HepG2 (cell line): ENCODE measurements around the gene SH3PXD2A. TPM values are rescaled to one million over a fixed set of nuclear protein-coding genes. Genes with fewer than 3 reads are reported as not detected.
A peak's percentile ranks its signal among the peaks of the same experiment; 100 is the strongest.

Experiments
- ATAC-seq: fragments of 200-7000 bp; cut with Tn5 transposase; 3 replicates; pipeline ENCODE4 v1.9.1; 2020; ENCODE audit warnings: mild to moderate bottlenecking, moderate library complexity
- BruUV-seq: library from RNA; stranded (reverse); fragments of 400-500 nt; replicated peaks from 2 replicates; lab custom pipeline; 2021; lab: Mats Ljungman, UMichigan
- CTCF ChIA-PET: fragments of 300-600 bp; formaldehyde crosslinking; extraction: SDS; loops from one replicate; lab custom pipeline; 2021; ENCODE audit warnings: low total read pairs, inconsistent platforms, low intra/inter-chr PET ratio; lab: Yijun Ruan, JAX
- POLR2A ChIA-PET: fragments of 350-600 bp; sonication (Branson Sonifier 250); formaldehyde crosslinking; loops from one replicate; lab custom pipeline; 2020; ENCODE audit warnings: antibody characterized with exemption, inconsistent platforms; lab: Yijun Ruan, JAX
- DNase-seq: peaks from one replicate; pipeline ENCODE4 v3.0.0-alpha.2; 2015; ENCODE audit warnings: low spot score
- FAIRE-seq: peaks from 3 replicates; lab custom pipeline; 2011; peaks lifted over from hg19 to GRCh38; lab: Jason Lieb, UNC
- H2AFZ ChIP-seq: one replicate; pipeline ENCODE4 v1.6.1; 2011; ENCODE audit warnings: low read length, inconsistent platforms
- H3K27ac ChIP-seq: fragments of 300-600 bp; 3 replicates; pipeline ENCODE4 v1.8.0; 2011; ENCODE audit warnings: mixed run types, mild to moderate bottlenecking, mixed read lengths, low read length, inconsistent platforms; ENCODE audit not compliant: insufficient read depth; ENCODE audit errors: extremely low read length
- H3K27me3 ChIP-seq, 2 experiments: fragments of 200-600 bp in 1 of 2; 2 replicates in 1 of 2; 3 replicates in 1 of 2; pipeline versions ENCODE4 v1.6.0 to v1.8.0; 2011; ENCODE audit warnings: low read length in 2 of 2, mild to moderate bottlenecking in 2 of 2, moderate library complexity in 2 of 2, inconsistent platforms in 1 of 2; ENCODE audit not compliant: insufficient read depth in 2 of 2, control insufficient read depth in 1 of 2
- H3K36me3 ChIP-seq, 2 experiments: fragments of 200-600 bp in 1 of 2; replicated peaks in 1 of 2; 2 replicates in 1 of 2; 3 replicates in 1 of 2; pipeline versions ENCODE4 v1.5.1 to v1.8.0; 2011; ENCODE audit warnings: low read length in 2 of 2, inconsistent platforms in 1 of 2; ENCODE audit not compliant: insufficient read depth in 2 of 2, control insufficient read depth in 1 of 2
- H3K4me1 ChIP-seq: 2 replicates; pipeline ENCODE4 v1.5.1; 2012; ENCODE audit warnings: low read length, inconsistent platforms; ENCODE audit not compliant: insufficient read depth
- H3K4me2 ChIP-seq: 2 replicates; pipeline ENCODE4 v1.6.0; 2011; ENCODE audit warnings: low read depth, low read length, inconsistent platforms
- H3K4me3 ChIP-seq, 3 experiments: fragments of 200-600 bp in 1 of 3; sonication (generic), shearing (Covaris generic) in 1 of 3; replicated peaks in 1 of 3; 2 replicates each; pipeline ENCODE4 v1.5.1; 2011 to 2016; ENCODE audit warnings: low read length in 3 of 3, inconsistent platforms in 2 of 3, low read depth in 2 of 3, mild to moderate bottlenecking in 2 of 3, control low read depth in 1 of 3, mixed read lengths in 1 of 3; ENCODE audit not compliant: insufficient read depth in 1 of 3
- H3K79me2 ChIP-seq: one replicate; pipeline ENCODE4 v1.6.1; 2011; ENCODE audit warnings: low read length, inconsistent platforms; ENCODE audit not compliant: insufficient read depth
- H3K9ac ChIP-seq: 2 replicates; pipeline ENCODE4 v1.6.0; 2011; ENCODE audit warnings: mild to moderate bottlenecking, low read depth, low read length, inconsistent platforms; ENCODE audit not compliant: insufficient read depth
- H3K9me3 ChIP-seq: 2 replicates; pipeline ENCODE4 v1.5.1; 2012; ENCODE audit warnings: mild to moderate bottlenecking, low read length
- H4K20me1 ChIP-seq: 2 replicates; pipeline ENCODE4 v1.6.0; 2011; ENCODE audit warnings: inconsistent platforms, mild to moderate bottlenecking, low read length, moderate library complexity; ENCODE audit not compliant: insufficient read depth
- AGO1 ChIP-seq: fragments of 200-400 bp; formaldehyde crosslinking; IDR thresholded peaks from 2 replicates; pipeline ENCODE4 v1.6.1; 2017; ENCODE audit warnings: mild to moderate bottlenecking, low read depth, low read length, moderate library complexity; ENCODE audit not compliant: poor library complexity, severe bottlenecking
- ERF ChIP-seq: IDR thresholded peaks from 2 replicates; pipeline ENCODE4 v1.6.1; 2018; ENCODE audit warnings: missing biosample characterization, missing genetic modification reagents
- FOXO1 ChIP-seq: sonication (generic); formaldehyde crosslinking; IDR thresholded peaks from 2 replicates; pipeline ENCODE4 v1.4.0; 2020; ENCODE audit warnings: missing genetic modification reagents
- IKZF4 ChIP-seq: sonication (generic); formaldehyde crosslinking; IDR thresholded peaks from 2 replicates; pipeline ENCODE4 v1.5.1; 2020; ENCODE audit warnings: borderline replicate concordance, mild to moderate bottlenecking, low read depth, missing genetic modification reagents; ENCODE audit errors: not compliant biosample characterization
- KDM5B ChIP-seq: sonication (generic); formaldehyde crosslinking; IDR thresholded peaks from 2 replicates; pipeline ENCODE4 v1.4.0; 2020; ENCODE audit warnings: missing genetic modification reagents, mild to moderate bottlenecking, borderline replicate concordance
- KLF15 ChIP-seq: sonication (generic); formaldehyde crosslinking; IDR thresholded peaks from 2 replicates; pipeline ENCODE4 v1.8.1; 2023; ENCODE audit warnings: borderline replicate concordance, mild to moderate bottlenecking, inconsistent platforms, missing genetic modification reagents, mixed read lengths
- MED13 ChIP-seq: sonication (generic); formaldehyde crosslinking; IDR thresholded peaks from 2 replicates; pipeline ENCODE4 v1.5.0; 2020; ENCODE audit warnings: missing genetic modification reagents
- NFKBIZ ChIP-seq: IDR thresholded peaks from 2 replicates; pipeline ENCODE4 v1.6.1; 2018; ENCODE audit warnings: missing genetic modification reagents, missing compliant biosample characterization
- PHB2 ChIP-seq: fragments of 450-650 bp; IDR thresholded peaks from 2 replicates; pipeline ENCODE4 v1.6.1; 2018; ENCODE audit not compliant: partially characterized antibody
- SOX6 ChIP-seq, 2 experiments: fragments of 450-650 bp in 1 of 2; sonication (generic) in 1 of 2; formaldehyde crosslinking in 1 of 2; IDR thresholded peaks; 2 replicates each; pipeline versions ENCODE4 v1.4.0 to v1.6.1; 2017 to 2020; ENCODE audit warnings: antibody characterized with exemption in 1 of 2, mild to moderate bottlenecking in 1 of 2, missing genetic modification reagents in 1 of 2
- ZNF816 ChIP-seq: sonication (generic); formaldehyde crosslinking; IDR thresholded peaks from 2 replicates; pipeline ENCODE4 v1.8.0; 2022; ENCODE audit warnings: missing genetic modification reagents, mild to moderate bottlenecking, borderline replicate concordance
- ZSCAN31 ChIP-seq: sonication (generic); formaldehyde crosslinking; IDR thresholded peaks from 2 replicates; pipeline ENCODE4 v1.5.0; 2020; ENCODE audit warnings: low read depth, mild to moderate bottlenecking, missing genetic modification reagents
- WGBS: methylation state at CpG from one replicate; pipeline ENCODE4 v1.1.6; 2017; ENCODE audit warnings: low lambda C conversion rate; 5-methylcytosine and 5-hydroxymethylcytosine counted together
- in situ Hi-C: cut with HindIII; loops from 2 replicates; pipeline ENCODE4 v1.10.0; 2017; ENCODE audit warnings: low pct_unique_long_range_greater_than_20kb; ENCODE audit not compliant: extremely low pct_ligation_motif_present
- intact Hi-C: fragments of 100-400 bp; cut with micrococcal nuclease; formaldehyde crosslinking; loops from one replicate; pipeline ENCODE4 v1.10.0; 2022; ENCODE audit not compliant: unreplicated experiment
- polyA plus RNA-seq, 8 experiments: library from polyadenylated mRNA; depleted of rRNA in 3 of 8; stranded (reverse) in 7 of 8; unstranded in 1 of 8; fragments of >200 nt; fragmentation: Illumina TruSeq in 4 of 8; extraction: Trizol in 4 of 8; gene quantifications; 2 replicates each; pipeline versions ENCODE4 v1.2.1 to v1.2.3, GENCODE V29; 2011 to 2016; ENCODE audit warnings: low read depth in 4 of 8, missing spikeins in 1 of 8, mixed read lengths in 1 of 8; ENCODE audit not compliant: insufficient read depth in 1 of 8
- total RNA-seq, 5 experiments: library from RNA; depleted of rRNA; stranded (reverse); fragments of >200 nt; fragmentation: Illumina TruSeq; extraction: Trizol; gene quantifications; 2 replicates each; pipeline ENCODE4 v1.2.3, GENCODE V29; 2016; ENCODE audit warnings: low read depth in 1 of 5
- TF ChIP-seq, protein P1 (sequence below): sonication (generic); formaldehyde crosslinking; IDR thresholded peaks from 2 replicates; pipeline ENCODE4 v1.8.1; 2023; ENCODE audit warnings: missing genetic modification reagents, inconsistent platforms, borderline replicate concordance
- TF ChIP-seq, protein P2 (sequence below): sonication (generic); formaldehyde crosslinking; IDR thresholded peaks from 2 replicates; pipeline ENCODE4 v1.5.1; 2020; ENCODE audit warnings: mild to moderate bottlenecking, missing genetic modification reagents, borderline replicate concordance

SH3PXD2A gene
- total and polyA plus RNA-seq, 2 of the 13 experiments (the other 11 are each of a cell fraction or from before 2014, with no cell fraction given), result 11.1 to 11.3 TPM

DNA sequence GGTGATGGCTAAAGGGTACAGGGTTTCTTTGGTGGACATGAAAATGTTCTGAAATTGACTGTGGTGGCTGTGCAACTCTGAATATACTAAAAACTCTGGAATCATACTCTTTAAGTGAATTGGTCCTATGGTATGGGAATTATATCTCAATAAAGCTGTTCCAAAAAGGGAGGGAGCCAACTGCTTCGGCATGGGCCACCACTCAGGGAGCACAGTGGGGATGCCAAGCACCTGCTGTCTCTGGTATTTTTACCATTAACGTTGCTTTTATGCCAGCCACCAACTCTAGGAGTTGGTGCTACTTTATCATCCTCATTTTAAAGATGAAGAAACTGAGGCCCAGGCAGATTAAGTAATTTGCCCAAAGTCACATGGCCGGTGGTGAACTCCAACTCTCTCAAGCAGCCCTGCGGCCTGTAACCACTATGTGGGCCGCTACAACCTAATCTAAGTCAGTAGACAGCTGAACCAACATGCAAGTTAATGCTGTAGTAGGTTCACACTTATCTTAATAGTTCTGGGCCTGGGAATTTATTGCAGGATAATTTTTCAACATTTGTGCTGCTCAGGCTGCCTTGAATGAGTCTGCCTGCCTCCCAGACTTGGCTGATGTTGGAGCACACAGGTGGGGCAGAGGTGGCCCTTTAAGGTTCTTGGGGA is 20.8 kb downstream of the SH3PXD2A start (continued):
- TF ChIP-seq, protein P1, sequence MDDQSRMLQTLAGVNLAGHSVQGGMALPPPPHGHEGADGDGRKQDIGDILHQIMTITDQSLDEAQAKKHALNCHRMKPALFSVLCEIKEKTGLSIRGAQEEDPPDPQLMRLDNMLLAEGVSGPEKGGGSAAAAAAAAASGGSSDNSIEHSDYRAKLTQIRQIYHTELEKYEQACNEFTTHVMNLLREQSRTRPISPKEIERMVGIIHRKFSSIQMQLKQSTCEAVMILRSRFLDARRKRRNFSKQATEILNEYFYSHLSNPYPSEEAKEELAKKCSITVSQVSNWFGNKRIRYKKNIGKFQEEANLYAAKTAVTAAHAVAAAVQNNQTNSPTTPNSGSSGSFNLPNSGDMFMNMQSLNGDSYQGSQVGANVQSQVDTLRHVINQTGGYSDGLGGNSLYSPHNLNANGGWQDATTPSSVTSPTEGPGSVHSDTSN (CRISPR knock-in tag), result no peak
- 0 out of 2 replicates have a peak, but pooled peaks have one; percentile 11 for TF ChIP-seq ZSCAN31 (CRISPR knock-in tag)
- TF ChIP-seq, all 625 proteins: peak for 4

DNA sequence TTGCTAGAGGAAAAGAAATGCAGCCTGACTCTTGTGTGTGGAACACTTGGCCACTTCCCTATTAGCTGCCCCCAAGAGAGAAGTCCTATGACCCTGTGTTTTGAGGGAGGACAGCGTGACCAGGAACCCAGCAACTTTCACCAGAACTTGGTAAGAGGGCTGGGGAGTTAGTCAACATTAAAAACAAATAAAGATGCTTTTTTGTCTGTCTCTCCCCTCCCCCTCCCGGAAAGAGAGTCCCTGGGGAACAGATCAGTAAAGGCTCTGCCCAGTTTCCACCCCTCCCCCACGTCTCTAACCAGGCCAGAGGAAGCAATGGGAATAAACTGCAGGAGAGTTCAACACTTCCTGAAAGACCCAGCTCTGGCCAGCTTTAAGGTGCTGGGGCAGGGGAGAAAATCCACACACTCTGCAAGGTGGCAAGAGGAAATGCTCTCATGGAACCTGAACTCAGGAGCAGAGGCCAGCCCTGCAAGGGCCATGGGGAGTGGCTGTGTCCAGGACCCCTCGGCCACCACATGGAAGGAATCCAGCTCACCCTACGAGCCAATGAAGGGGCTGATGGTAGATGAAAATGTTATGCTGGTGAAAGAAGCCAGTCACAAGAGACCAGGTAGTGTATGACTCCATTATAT is 21.5 kb downstream of the SH3PXD2A start:
- ChIA-PET CTCF (no interaction called here), POLR2A (interaction anchor here (0.9 to 3.5 kb wide), 11 partner anchors 9 to 53 kb away, joined by 3 to 30 read pairs (median 6); partner anchors contain the start of gene SH3PXD2A)
- FAIRE-seq (peak; percentile 83), ATAC-seq (peak; percentile 79), DNase-seq (peak; percentile 88)
- peaks cover 97% of the 10 kb centered on the region for H3K79me2 ChIP-seq
- no peaks in the 10 kb centered on the region; a peak in 1 of 5 replicates for H3K36me3 ChIP-seq
- H3K4me1 ChIP-seq, result peaks cover 94% of the 10 kb centered on the region
- WGBS, result 6% methylated on average over 5 of the region's 5 CpGs
- no peaks in the 10 kb centered on the region for H3K9me3 ChIP-seq
- peak overlapping the region; percentile 2 to 29 (median 21); a peak in 3 of 6 replicates for H3K4me3 ChIP-seq
- peak overlapping the region; percentile 81 for H3K27ac ChIP-seq
- no TSS peak for BruUV-seq
- peak overlapping the region; percentile 52 for H3K9ac ChIP-seq
- in situ Hi-C loops (no loop called here), intact Hi-C loops (no loop called here)
- peaks cover 22% of the 10 kb centered on the region for H4K20me1 ChIP-seq
- peak overlapping the region; percentile 79 for H3K4me2 ChIP-seq
- no peaks in the 10 kb centered on the region for H3K27me3 ChIP-seq
- H2AFZ ChIP-seq, result no peak overlapping the region
- TF ChIP-seq IKZF4, result no peak
- TF ChIP-seq KDM5B, result peak; percentile 52; the same call in 1 of the 2 replicates
- peak; percentile 57 for TF ChIP-seq ERF (CRISPR knock-in tag)
- 0 out of 2 replicates have a peak, but pooled peaks have one; percentile 22 for TF ChIP-seq NFKBIZ (CRISPR knock-in tag)
- no peak; the same call in 1 of the 2 replicates for TF ChIP-seq ZNF816 (CRISPR knock-in tag)
- TF ChIP-seq AGO1, result no peak
- TF ChIP-seq SOX6 (IDR thresholded peaks at IDR 0.05), result no peak
- peak; percentile 91 for TF ChIP-seq SOX6 (CRISPR knock-in tag; IDR thresholded peaks at IDR 0.05)
- TF ChIP-seq FOXO1 (CRISPR knock-in tag), result peak; percentile 22; the same call in 1 of the 2 replicates
- no peak for TF ChIP-seq MED13 (CRISPR knock-in tag)
- no peak for TF ChIP-seq KLF15 (CRISPR knock-in tag)
- TF ChIP-seq, protein P2, sequence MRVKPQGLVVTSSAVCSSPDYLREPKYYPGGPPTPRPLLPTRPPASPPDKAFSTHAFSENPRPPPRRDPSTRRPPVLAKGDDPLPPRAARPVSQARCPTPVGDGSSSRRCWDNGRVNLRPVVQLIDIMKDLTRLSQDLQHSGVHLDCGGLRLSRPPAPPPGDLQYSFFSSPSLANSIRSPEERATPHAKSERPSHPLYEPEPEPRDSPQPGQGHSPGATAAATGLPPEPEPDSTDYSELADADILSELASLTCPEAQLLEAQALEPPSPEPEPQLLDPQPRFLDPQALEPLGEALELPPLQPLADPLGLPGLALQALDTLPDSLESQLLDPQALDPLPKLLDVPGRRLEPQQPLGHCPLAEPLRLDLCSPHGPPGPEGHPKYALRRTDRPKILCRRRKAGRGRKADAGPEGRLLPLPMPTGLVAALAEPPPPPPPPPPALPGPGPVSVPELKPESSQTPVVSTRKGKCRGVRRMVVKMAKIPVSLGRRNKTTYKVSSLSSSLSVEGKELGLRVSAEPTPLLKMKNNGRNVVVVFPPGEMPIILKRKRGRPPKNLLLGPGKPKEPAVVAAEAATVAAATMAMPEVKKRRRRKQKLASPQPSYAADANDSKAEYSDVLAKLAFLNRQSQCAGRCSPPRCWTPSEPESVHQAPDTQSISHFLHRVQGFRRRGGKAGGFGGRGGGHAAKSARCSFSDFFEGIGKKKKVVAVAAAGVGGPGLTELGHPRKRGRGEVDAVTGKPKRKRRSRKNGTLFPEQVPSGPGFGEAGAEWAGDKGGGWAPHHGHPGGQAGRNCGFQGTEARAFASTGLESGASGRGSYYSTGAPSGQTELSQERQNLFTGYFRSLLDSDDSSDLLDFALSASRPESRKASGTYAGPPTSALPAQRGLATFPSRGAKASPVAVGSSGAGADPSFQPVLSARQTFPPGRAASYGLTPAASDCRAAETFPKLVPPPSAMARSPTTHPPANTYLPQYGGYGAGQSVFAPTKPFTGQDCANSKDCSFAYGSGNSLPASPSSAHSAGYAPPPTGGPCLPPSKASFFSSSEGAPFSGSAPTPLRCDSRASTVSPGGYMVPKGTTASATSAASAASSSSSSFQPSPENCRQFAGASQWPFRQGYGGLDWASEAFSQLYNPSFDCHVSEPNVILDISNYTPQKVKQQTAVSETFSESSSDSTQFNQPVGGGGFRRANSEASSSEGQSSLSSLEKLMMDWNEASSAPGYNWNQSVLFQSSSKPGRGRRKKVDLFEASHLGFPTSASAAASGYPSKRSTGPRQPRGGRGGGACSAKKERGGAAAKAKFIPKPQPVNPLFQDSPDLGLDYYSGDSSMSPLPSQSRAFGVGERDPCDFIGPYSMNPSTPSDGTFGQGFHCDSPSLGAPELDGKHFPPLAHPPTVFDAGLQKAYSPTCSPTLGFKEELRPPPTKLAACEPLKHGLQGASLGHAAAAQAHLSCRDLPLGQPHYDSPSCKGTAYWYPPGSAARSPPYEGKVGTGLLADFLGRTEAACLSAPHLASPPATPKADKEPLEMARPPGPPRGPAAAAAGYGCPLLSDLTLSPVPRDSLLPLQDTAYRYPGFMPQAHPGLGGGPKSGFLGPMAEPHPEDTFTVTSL (CRISPR knock-in tag), result peak; percentile 88; the same call in 1 of the 2 replicates
- no peak for TF ChIP-seq PHB2
